Measurements from ENCODE around the gene WDR4. TPM values are rescaled to one million over a fixed set of nuclear protein-coding genes. Genes with fewer than 3 reads are reported as not detected.
"Not testable (repeated sequence)": the region's sequence is repeated elsewhere in the genome, so short reads cannot be mapped to it uniquely, and the experiment has no call there.

Gene WDR4
- total and polyA plus RNA-seq, 4 donors = 2.5 to 13.9 (median 8.4) TPM

GRCh38 chr21:42820616-42821465 lies 58.5 kb downstream of the WDR4 start:
- no peaks in the 10 kb centered on the region for H3K9me3 ChIP-seq (ENCODE audit: control insufficient read depth, low read length)
- 88 to 93% methylated on average over 8 of the region's 8 CpGs for WGBS, 2 donors
- no peak overlapping the region for H3K4me3 ChIP-seq (ENCODE audit: low read length in 2 of 2)
- no peak overlapping the region for H3K27ac ChIP-seq (ENCODE audit: low read depth in 1 of 2, low read length in 2 of 2)
- ATAC-seq (ENCODE audit: low FRiP score) (no peak), DNase-seq (no peak)
- intact Hi-C loops (cut with DNase I) = no loop called here
- H3K4me1 ChIP-seq (ENCODE audit: control insufficient read depth in 1 of 2, insufficient read depth in 2 of 2, low read length in 2 of 2) = no peaks in the 10 kb centered on the region
- no peaks in the 10 kb centered on the region for H3K27me3 ChIP-seq (ENCODE audit: control insufficient read depth in 1 of 2, insufficient read depth in 2 of 2, low read length in 1 of 2)
- no peaks in the 10 kb centered on the region for H3K36me3 ChIP-seq (ENCODE audit: control insufficient read depth in 1 of 2, insufficient read depth in 2 of 2, low read length in 1 of 2)

- Histone ChIP-seq H3K4me3 (ENCODE audit: low read length in 2 of 2) (no peak overlapping the region), H3K27me3 (ENCODE audit: control insufficient read depth in 1 of 2, insufficient read depth in 2 of 2, low read length in 1 of 2) (no peaks in the 10 kb centered on the region), H3K27ac (ENCODE audit: low read depth in 1 of 2, low read length in 2 of 2) (no peak overlapping the region), H3K36me3 (ENCODE audit: control insufficient read depth in 1 of 2, insufficient read depth in 2 of 2, low read length in 1 of 2) (no peaks in the 10 kb centered on the region), H3K9me3 (ENCODE audit: control insufficient read depth, low read length) (no peaks in the 10 kb centered on the region), H3K4me1 (ENCODE audit: control insufficient read depth in 1 of 2, insufficient read depth in 2 of 2, low read length in 2 of 2) (no peaks in the 10 kb centered on the region)
- intact Hi-C loops (cut with DNase I) = loop anchor here in 1 of 2 donors (5.0 kb wide), 1 partner anchor 673 kb away; no protein-coding TSS in a partner anchor
- ATAC-seq (ENCODE audit: low FRiP score) (no peak), DNase-seq (no peak)
- 81 to 93% methylated on average over 7 of the region's 7 CpGs for WGBS, 2 donors
These were observed 59.3 kb downstream of the WDR4 start for GRCh38 chr21:42819861-42820615.

- intact Hi-C loops (cut with DNase I) = loop anchor here in 1 of 2 donors (5.0 kb wide), 1 partner anchor 671 kb away; no protein-coding TSS in a partner anchor
- H3K36me3 ChIP-seq (ENCODE audit: control insufficient read depth in 1 of 2, insufficient read depth in 2 of 2, low read length in 1 of 2) = no peaks in the 10 kb centered on the region
- H3K9me3 ChIP-seq (ENCODE audit: control insufficient read depth, low read length) = no peaks in the 10 kb centered on the region
- no peak overlapping the region for H3K27ac ChIP-seq (ENCODE audit: low read depth in 1 of 2, low read length in 2 of 2)
- no peaks in the 10 kb centered on the region for H3K27me3 ChIP-seq (ENCODE audit: control insufficient read depth in 1 of 2, insufficient read depth in 2 of 2, low read length in 1 of 2)
- H3K4me3 ChIP-seq (ENCODE audit: low read length in 2 of 2) = no peak overlapping the region
- 45 to 53% methylated on average over 2 of the region's 2 CpGs for WGBS, 2 donors
- DNase-seq (peak in 1 of 2 donors; percentile 71), ATAC-seq (ENCODE audit: low FRiP score) (peak; percentile 79)
- H3K4me1 ChIP-seq (ENCODE audit: control insufficient read depth in 1 of 2, insufficient read depth in 2 of 2, low read length in 2 of 2) = no peaks in the 10 kb centered on the region
These were observed 61.0 kb downstream of the WDR4 start for GRCh38 chr21:42818328-42818749.

- ATAC-seq (ENCODE audit: low FRiP score) (no peak), DNase-seq (no peak)
- H3K9me3 ChIP-seq (ENCODE audit: control insufficient read depth, low read length) = no peaks in the 10 kb centered on the region
- intact Hi-C loops (cut with DNase I) = loop anchor here in 1 of 2 donors (5.0 kb wide), 1 partner anchor 668 kb away; no protein-coding TSS in a partner anchor
- no peak overlapping the region for H3K4me3 ChIP-seq (ENCODE audit: low read length in 2 of 2)
- H3K4me1 ChIP-seq (ENCODE audit: control insufficient read depth in 1 of 2, insufficient read depth in 2 of 2, low read length in 2 of 2) = no peaks in the 10 kb centered on the region
- no peak overlapping the region for H3K27ac ChIP-seq (ENCODE audit: low read depth in 1 of 2, low read length in 2 of 2)
- no peaks in the 10 kb centered on the region for H3K27me3 ChIP-seq (ENCODE audit: control insufficient read depth in 1 of 2, insufficient read depth in 2 of 2, low read length in 1 of 2)
- H3K36me3 ChIP-seq (ENCODE audit: control insufficient read depth in 1 of 2, insufficient read depth in 2 of 2, low read length in 1 of 2) = no peaks in the 10 kb centered on the region
- 75 to 80% methylated on average over 1 of the region's 1 CpG for WGBS, 2 donors
These were observed 64.1 kb downstream of the WDR4 start for GRCh38 chr21:42815217-42815616.

- H3K27me3 ChIP-seq (ENCODE audit: control insufficient read depth in 1 of 2, insufficient read depth in 2 of 2, low read length in 1 of 2); H3K4me1 ChIP-seq (ENCODE audit: control insufficient read depth in 1 of 2, insufficient read depth in 2 of 2, low read length in 2 of 2); H3K9me3 ChIP-seq (ENCODE audit: control insufficient read depth, low read length); intact Hi-C loops (cut with DNase I); DNase-seq; H3K4me3 ChIP-seq (ENCODE audit: low read length in 2 of 2); ATAC-seq (ENCODE audit: low FRiP score); H3K36me3 ChIP-seq (ENCODE audit: control insufficient read depth in 1 of 2, insufficient read depth in 2 of 2, low read length in 1 of 2); H3K27ac ChIP-seq (ENCODE audit: low read depth in 1 of 2, low read length in 2 of 2): not testable (repeated sequence)
- 47 to 62% methylated on average over 5 of the region's 5 CpGs for WGBS, 2 donors
These were observed 66.7 kb downstream of the WDR4 start for GRCh38 chr21:42812528-42813241.

GRCh38 chr21:42811960-42812359 lies 67.4 kb downstream of the WDR4 start:
- 48 to 63% methylated on average over 6 of the region's 6 CpGs for WGBS, 2 donors
- intact Hi-C loops (cut with DNase I) = no loop called here
- Histone ChIP-seq H3K4me1 (ENCODE audit: control insufficient read depth in 1 of 2, insufficient read depth in 2 of 2, low read length in 2 of 2) (no peaks in the 10 kb centered on the region), H3K27me3 (ENCODE audit: control insufficient read depth in 1 of 2, insufficient read depth in 2 of 2, low read length in 1 of 2) (no peaks in the 10 kb centered on the region), H3K9me3 (ENCODE audit: control insufficient read depth, low read length) (no peaks in the 10 kb centered on the region), H3K4me3 (ENCODE audit: low read length in 2 of 2) (no peak overlapping the region), H3K36me3 (ENCODE audit: control insufficient read depth in 1 of 2, insufficient read depth in 2 of 2, low read length in 1 of 2) (no peaks in the 10 kb centered on the region), H3K27ac (ENCODE audit: low read depth in 1 of 2, low read length in 2 of 2) (no peak overlapping the region)
- no peak for DNase-seq
- ATAC-seq (ENCODE audit: low FRiP score) = no peak

- intact Hi-C loops (cut with DNase I) = no loop called here
- Histone ChIP-seq H3K9me3 (ENCODE audit: control insufficient read depth, low read length) (no peaks in the 10 kb centered on the region), H3K27me3 (ENCODE audit: control insufficient read depth in 1 of 2, insufficient read depth in 2 of 2, low read length in 1 of 2) (no peaks in the 10 kb centered on the region), H3K4me1 (ENCODE audit: control insufficient read depth in 1 of 2, insufficient read depth in 2 of 2, low read length in 2 of 2) (no peaks in the 10 kb centered on the region), H3K36me3 (ENCODE audit: control insufficient read depth in 1 of 2, insufficient read depth in 2 of 2, low read length in 1 of 2) (no peaks in the 10 kb centered on the region), H3K27ac (ENCODE audit: low read depth in 1 of 2, low read length in 2 of 2) (no peak overlapping the region), H3K4me3 (ENCODE audit: low read length in 2 of 2) (no peak overlapping the region)
- DNase-seq (no peak), ATAC-seq (ENCODE audit: low FRiP score) (no peak)
- 57 to 73% methylated on average over 18 of the region's 18 CpGs for WGBS, 2 donors
These were observed 69.5 kb downstream of the WDR4 start for GRCh38 chr21:42809577-42810475.

GRCh38 chr21:42809171-42809570 lies 70.2 kb downstream of the WDR4 start:
- no peak overlapping the region for H3K27ac ChIP-seq (ENCODE audit: low read depth in 1 of 2, low read length in 2 of 2)
- DNase-seq (no peak), ATAC-seq (ENCODE audit: low FRiP score) (no peak)
- H3K36me3 ChIP-seq (ENCODE audit: control insufficient read depth in 1 of 2, insufficient read depth in 2 of 2, low read length in 1 of 2) = no peaks in the 10 kb centered on the region
- WGBS, 2 donors = 65 to 78% methylated on average over 7 of the region's 7 CpGs
- no peaks in the 10 kb centered on the region for H3K27me3 ChIP-seq (ENCODE audit: control insufficient read depth in 1 of 2, insufficient read depth in 2 of 2, low read length in 1 of 2)
- H3K9me3 ChIP-seq (ENCODE audit: control insufficient read depth, low read length) = no peaks in the 10 kb centered on the region
- H3K4me1 ChIP-seq (ENCODE audit: control insufficient read depth in 1 of 2, insufficient read depth in 2 of 2, low read length in 2 of 2) = no peaks in the 10 kb centered on the region
- intact Hi-C loops (cut with DNase I) = no loop called here
- H3K4me3 ChIP-seq (ENCODE audit: low read length in 2 of 2) = no peak overlapping the region
